H9 (cell line): ENCODE data around the gene FEN1. TPM values are rescaled to one million over a fixed set of nuclear protein-coding genes. Genes with fewer than 3 reads are reported as not detected.

Source experiments
- DNase-seq: peaks from one replicate; pipeline ENCODE4 v3.0.0-alpha.2; 2017
- H2AFZ ChIP-seq: one replicate; pipeline ENCODE4 v1.6.1; 2013; ENCODE audit warnings: mild to moderate bottlenecking, low read length, control low read depth, moderate library complexity
- H2AK5ac ChIP-seq: 2 replicates; pipeline ENCODE4 v1.6.1; 2013; ENCODE audit warnings: low read length, control low read depth, mixed read lengths; ENCODE audit not compliant: insufficient read length
- H2BK120ac ChIP-seq: one replicate; pipeline ENCODE4 v1.6.1; 2013; ENCODE audit warnings: low read depth, mild to moderate bottlenecking, low read length, control low read depth, inconsistent platforms; ENCODE audit not compliant: poor library complexity, severe bottlenecking
- H2BK12ac ChIP-seq: 2 replicates; pipeline ENCODE4 v1.6.1; 2013; ENCODE audit warnings: low read length, control low read depth, mixed read lengths, low read depth; ENCODE audit not compliant: insufficient read length
- H2BK15ac ChIP-seq: 2 replicates; pipeline ENCODE4 v1.6.1; 2013; ENCODE audit warnings: low read depth, low read length, control low read depth
- H2BK20ac ChIP-seq: one replicate; pipeline ENCODE4 v1.6.1; 2013; ENCODE audit warnings: low read depth, mild to moderate bottlenecking, low read length, control low read depth, inconsistent platforms; ENCODE audit not compliant: poor library complexity, severe bottlenecking
- H2BK5ac ChIP-seq: 2 replicates; pipeline ENCODE4 v1.6.1; 2013; ENCODE audit warnings: low read length, control low read depth, mixed read lengths; ENCODE audit not compliant: insufficient read length
- H3K14ac ChIP-seq: 2 replicates; pipeline ENCODE4 v1.6.1; 2013; ENCODE audit warnings: low read length, control low read depth; ENCODE audit not compliant: insufficient read depth
- H3K18ac ChIP-seq: 2 replicates; pipeline ENCODE4 v1.6.1; 2013; ENCODE audit warnings: low read depth, mild to moderate bottlenecking, mixed read lengths, low read length, control low read depth; ENCODE audit not compliant: insufficient read length
- H3K23ac ChIP-seq: 2 replicates; pipeline ENCODE4 v1.6.1; 2013; ENCODE audit warnings: low read length, control low read depth, mixed read lengths, low read depth; ENCODE audit not compliant: insufficient read length
- H3K23me2 ChIP-seq: 2 replicates; pipeline ENCODE4 v1.6.1; 2013; ENCODE audit warnings: low read depth, mild to moderate bottlenecking, mixed read lengths, low read length, control low read depth; ENCODE audit not compliant: insufficient read length, poor library complexity, severe bottlenecking
- H3K27ac ChIP-seq: 2 replicates; pipeline ENCODE4 v1.5.1; 2013; ENCODE audit warnings: low read length, control low read depth, mixed read lengths, low read depth; ENCODE audit not compliant: insufficient read length
- H3K27me3 ChIP-seq: 2 replicates; pipeline ENCODE4 v1.6.1; 2013; ENCODE audit warnings: low read length, control low read depth, inconsistent platforms; ENCODE audit not compliant: insufficient read depth
- H3K4ac ChIP-seq: 2 replicates; pipeline ENCODE4 v1.6.1; 2013; ENCODE audit warnings: low read depth, mild to moderate bottlenecking, control low read depth, inconsistent platforms, low read length, moderate library complexity
- H3K4me1 ChIP-seq: 2 replicates; pipeline ENCODE4 v1.6.1; 2013; ENCODE audit warnings: low read length, control low read depth, inconsistent platforms; ENCODE audit not compliant: insufficient read depth
- H3K4me2 ChIP-seq: 2 replicates; pipeline ENCODE4 v1.6.1; 2013; ENCODE audit warnings: low read length, control low read depth, mixed read lengths; ENCODE audit not compliant: insufficient read length, insufficient read depth
- H3K56ac ChIP-seq: 2 replicates; pipeline ENCODE4 v1.6.1; 2013; ENCODE audit warnings: low read depth, mild to moderate bottlenecking, mixed read lengths, low read length, control low read depth; ENCODE audit not compliant: insufficient read length
- H3K79me1 ChIP-seq: 2 replicates; pipeline ENCODE4 v1.6.1; 2013; ENCODE audit warnings: low read depth, mild to moderate bottlenecking, moderate library complexity, low read length, control low read depth, inconsistent platforms; ENCODE audit not compliant: insufficient read depth, poor library complexity, severe bottlenecking
- H3K79me2 ChIP-seq: 2 replicates; pipeline ENCODE4 v1.6.1; 2013; ENCODE audit warnings: low read length, control low read depth, inconsistent platforms; ENCODE audit not compliant: insufficient read depth
- H3K9ac ChIP-seq: 2 replicates; pipeline ENCODE4 v1.6.1; 2013; ENCODE audit warnings: low read length, control low read depth, mixed read lengths; ENCODE audit not compliant: insufficient read length; ENCODE audit errors: extremely low read depth
- H3K9me3 ChIP-seq: one replicate; pipeline ENCODE4 v1.6.1; 2013; ENCODE audit warnings: low read depth, low read length, inconsistent platforms; ENCODE audit not compliant: control insufficient read depth
- H3T11ph ChIP-seq: one replicate; pipeline ENCODE4 v1.6.1; 2013; ENCODE audit warnings: mild to moderate bottlenecking, low read length, control low read depth, inconsistent platforms
- H4K20me1 ChIP-seq: one replicate; pipeline ENCODE4 v1.6.1; 2013; ENCODE audit not compliant: control insufficient read depth, insufficient read length, insufficient read depth
- H4K5ac ChIP-seq: 2 replicates; pipeline ENCODE4 v1.6.1; 2013; ENCODE audit warnings: low read depth, mild to moderate bottlenecking, mixed read lengths, low read length, control low read depth; ENCODE audit not compliant: insufficient read length
- H4K8ac ChIP-seq: replicated peaks from 2 replicates; pipeline ENCODE4 v1.6.1; 2013; ENCODE audit warnings: low read length, control low read depth, mixed read lengths, low read depth; ENCODE audit not compliant: insufficient read length
- H4K91ac ChIP-seq: 2 replicates; pipeline ENCODE4 v1.6.1; 2013; ENCODE audit warnings: low read depth, mild to moderate bottlenecking, moderate library complexity, mixed read lengths, low read length, control low read depth; ENCODE audit not compliant: insufficient read length
- H3K27ac Mint-ChIP-seq, 3 experiments: 2 replicates in 2 of 3; 3 replicates in 1 of 3; pipeline ENCODE4 v1.8.0; 2020 to 2021; ENCODE audit warnings: mixed read lengths in 3 of 3, mild to moderate bottlenecking in 1 of 3, moderate library complexity in 1 of 3
- H3K27me3 Mint-ChIP-seq: 2 replicates; pipeline ENCODE4 v1.8.0; 2021; ENCODE audit warnings: low read depth, mild to moderate bottlenecking, moderate library complexity, mixed read lengths
- H3K36me3 Mint-ChIP-seq, 3 experiments: 2 replicates in 2 of 3; 3 replicates in 1 of 3; pipeline ENCODE4 v1.8.0; 2020 to 2021; ENCODE audit warnings: low read depth in 3 of 3, mixed read lengths in 3 of 3; ENCODE audit not compliant: insufficient read depth in 1 of 3
- H3K4me1 Mint-ChIP-seq, 2 experiments: 2 replicates each; pipeline ENCODE4 v1.8.0; 2020; ENCODE audit warnings: mixed read lengths in 2 of 2
- H3K4me3 Mint-ChIP-seq, 2 experiments: 2 replicates in 1 of 2; 3 replicates in 1 of 2; pipeline ENCODE4 v1.8.0; 2020 to 2021; ENCODE audit warnings: mild to moderate bottlenecking in 2 of 2, mixed read lengths in 2 of 2, moderate library complexity in 1 of 2
- H3K9me3 Mint-ChIP-seq, 2 experiments: 2 replicates in 1 of 2; 3 replicates in 1 of 2; pipeline ENCODE4 v1.8.0; 2020; ENCODE audit warnings: mild to moderate bottlenecking in 2 of 2, mixed read lengths in 2 of 2, moderate library complexity in 1 of 2
- WGBS: extraction: QIAGEN DNeasy Blood & Tissue Kit; methylation state at CpG from one replicate; pipeline ENCODE4 v1.1.7; 2013; ENCODE audit warnings: missing lambda C conversion rate, low lambda C conversion rate, mixed read lengths; ENCODE audit not compliant: insufficient read length; ENCODE audit errors: extremely low coverage; 5-methylcytosine and 5-hydroxymethylcytosine counted together
- total RNA-seq: library from RNA; stranded (reverse); gene quantifications from 2 replicates; pipeline ENCODE4 v1.2.1, GENCODE V29; 2021
- TF ChIP-seq, protein P1 (sequence below): fragments of 200-600 bp; sonication (generic); conservative IDR thresholded peaks from 3 replicates; pipeline ENCODE4 v1.8.0; 2021; ENCODE audit warnings: antibody characterized with exemption, mild to moderate bottlenecking

The FEN1 gene
- total RNA-seq, 1 experiment from 2014 or later, result 114 TPM

DNA sequence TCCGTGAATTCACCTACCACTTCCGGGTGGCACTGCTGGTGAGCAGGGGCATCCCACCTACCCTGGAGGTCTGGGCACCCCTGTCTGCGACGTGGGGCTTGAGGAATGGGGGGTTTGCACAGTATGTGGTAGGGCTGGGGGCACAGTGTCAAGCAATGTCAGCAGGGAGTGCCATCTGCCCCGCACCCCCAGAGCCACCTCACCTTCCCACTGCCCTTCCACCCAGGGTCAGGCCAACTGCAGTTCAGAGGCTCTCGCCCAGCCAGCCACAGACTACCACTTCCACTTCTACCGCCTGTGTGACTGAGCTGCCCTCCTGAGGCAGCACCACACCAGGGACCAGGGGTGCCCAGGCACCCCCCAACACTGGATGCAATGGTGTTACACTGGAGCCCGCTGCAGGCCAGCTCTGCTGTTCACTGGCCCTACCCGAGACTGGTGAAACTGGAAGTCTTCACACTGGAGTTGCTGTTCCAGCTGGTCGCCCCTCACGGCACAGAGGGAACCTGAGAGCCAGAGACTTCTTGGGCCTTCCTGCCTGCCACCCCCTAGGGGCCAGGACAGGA, 6.8 kb upstream of the FEN1 start:
- no peak overlapping the region for H3K4ac ChIP-seq
- Mint-ChIP-seq H3K27ac (no peak overlapping the region), H3K9me3 (no peaks in the 10 kb centered on the region), H3K27me3 (no peaks in the 10 kb centered on the region), H3K4me3 (no peak overlapping the region), H3K36me3 (peaks cover 29 to 71% (median 69%) of the 10 kb centered on the region in 3 experiments), H3K4me1 (peaks cover 0 to 4% of the 10 kb centered on the region in 2 experiments; a peak in 1 of 4 replicates)
- no peak overlapping the region for H2BK20ac ChIP-seq
- no peak overlapping the region for H3K27ac ChIP-seq
- TF ChIP-seq, protein P1, sequence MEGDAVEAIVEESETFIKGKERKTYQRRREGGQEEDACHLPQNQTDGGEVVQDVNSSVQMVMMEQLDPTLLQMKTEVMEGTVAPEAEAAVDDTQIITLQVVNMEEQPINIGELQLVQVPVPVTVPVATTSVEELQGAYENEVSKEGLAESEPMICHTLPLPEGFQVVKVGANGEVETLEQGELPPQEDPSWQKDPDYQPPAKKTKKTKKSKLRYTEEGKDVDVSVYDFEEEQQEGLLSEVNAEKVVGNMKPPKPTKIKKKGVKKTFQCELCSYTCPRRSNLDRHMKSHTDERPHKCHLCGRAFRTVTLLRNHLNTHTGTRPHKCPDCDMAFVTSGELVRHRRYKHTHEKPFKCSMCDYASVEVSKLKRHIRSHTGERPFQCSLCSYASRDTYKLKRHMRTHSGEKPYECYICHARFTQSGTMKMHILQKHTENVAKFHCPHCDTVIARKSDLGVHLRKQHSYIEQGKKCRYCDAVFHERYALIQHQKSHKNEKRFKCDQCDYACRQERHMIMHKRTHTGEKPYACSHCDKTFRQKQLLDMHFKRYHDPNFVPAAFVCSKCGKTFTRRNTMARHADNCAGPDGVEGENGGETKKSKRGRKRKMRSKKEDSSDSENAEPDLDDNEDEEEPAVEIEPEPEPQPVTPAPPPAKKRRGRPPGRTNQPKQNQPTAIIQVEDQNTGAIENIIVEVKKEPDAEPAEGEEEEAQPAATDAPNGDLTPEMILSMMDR, result no peak
- no peak overlapping the region for H3K9ac ChIP-seq
- H4K8ac ChIP-seq, result no peak overlapping the region
- H3K79me2 ChIP-seq, result no peaks in the 10 kb centered on the region
- no peak overlapping the region for H3K56ac ChIP-seq
- no peaks in the 10 kb centered on the region for H3K9me3 ChIP-seq
- no peak overlapping the region for H2BK12ac ChIP-seq
- H3K79me1 ChIP-seq, result no peaks in the 10 kb centered on the region
- H3K4me2 ChIP-seq, result no peak overlapping the region
- no peak overlapping the region for H2BK5ac ChIP-seq
- no peaks in the 10 kb centered on the region for H3K23me2 ChIP-seq
- H3T11ph ChIP-seq, result no peak overlapping the region
- no peak overlapping the region for H4K91ac ChIP-seq
- no peak overlapping the region for H2AFZ ChIP-seq
- no peaks in the 10 kb centered on the region for H3K4me1 ChIP-seq
- no peak overlapping the region for H3K14ac ChIP-seq
- peak; percentile 26 for DNase-seq
- no peak overlapping the region for H4K5ac ChIP-seq
- no peak overlapping the region for H2BK15ac ChIP-seq
- no peak overlapping the region for H3K23ac ChIP-seq
- H4K20me1 ChIP-seq, result peaks cover 2% of the 10 kb centered on the region
- no CpG with 5 or more reads among the region's 11 CpGs for WGBS
- no peak overlapping the region for H2BK120ac ChIP-seq
- H3K27me3 ChIP-seq, result no peaks in the 10 kb centered on the region
- no peak overlapping the region for H2AK5ac ChIP-seq
- no peak overlapping the region for H3K18ac ChIP-seq
